ENCODE results near the gene AKAP13. TPM values are rescaled to one million over a fixed set of nuclear protein-coding genes. Genes with fewer than 3 reads are reported as not detected.

Gene AKAP13
- total RNA-seq, 2 experiments from 2014 or later = 198 to 220 TPM

DNA sequence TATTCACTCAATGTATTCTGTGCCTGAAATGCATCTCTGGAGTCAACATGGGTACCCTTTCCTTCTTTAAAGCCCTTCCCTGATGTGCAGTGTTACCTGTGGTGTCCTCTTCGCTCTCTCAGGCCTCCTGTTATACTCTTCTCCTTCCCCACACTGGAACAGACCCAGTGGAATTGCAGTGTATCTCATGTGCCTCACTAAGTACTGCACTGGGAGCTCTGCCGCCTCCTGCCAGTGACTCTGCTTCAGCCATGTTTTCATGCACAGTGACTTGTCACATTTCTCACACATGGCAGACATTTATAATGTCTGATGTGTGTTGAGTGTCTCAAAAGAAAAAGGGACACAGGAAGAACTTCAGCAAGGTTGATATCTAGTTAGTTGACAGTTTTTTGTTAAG is 223.3 kb downstream of the AKAP13 start:
- POLR2A ChIA-PET = no interaction called here
- H3K4me3 Mint-ChIP-seq = no peak overlapping the region
- H3K9me3 Mint-ChIP-seq = no peaks in the 10 kb centered on the region
- DNase-seq (no peak), ATAC-seq (ENCODE audit: low read depth) (no peak)
- peaks cover 22% of the 10 kb centered on the region for H3K4me1 Mint-ChIP-seq
- H3K36me3 Mint-ChIP-seq = peaks cover 26% of the 10 kb centered on the region
- no peaks in the 10 kb centered on the region for H3K27me3 Mint-ChIP-seq
- H3K27ac Mint-ChIP-seq = peak overlapping the region; percentile 24

DNA sequence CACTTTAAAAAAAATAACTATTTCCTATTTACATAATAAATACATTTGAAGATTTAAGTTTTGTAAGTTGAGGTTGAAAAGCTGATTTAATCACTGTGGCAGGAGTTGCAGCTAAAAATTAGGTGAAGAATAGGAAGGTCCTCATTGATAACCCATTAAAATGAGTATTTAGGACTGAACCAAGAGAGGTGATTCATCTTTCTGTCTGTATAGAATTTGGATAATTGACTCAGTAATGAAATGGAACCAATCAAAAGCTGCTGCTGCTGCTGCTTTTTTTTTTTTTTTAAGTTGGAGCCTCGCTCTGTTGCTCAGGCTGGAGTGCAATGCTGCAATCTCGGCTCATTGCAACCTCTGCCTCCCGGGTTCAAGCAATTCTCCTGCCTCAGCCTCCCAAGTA is 223.8 kb downstream of the AKAP13 start:
- no peaks in the 10 kb centered on the region for H3K9me3 Mint-ChIP-seq
- no peak overlapping the region for H3K4me3 Mint-ChIP-seq
- H3K36me3 Mint-ChIP-seq = peaks cover 26% of the 10 kb centered on the region
- DNase-seq (no peak), ATAC-seq (ENCODE audit: low read depth) (no peak)
- peaks cover 22% of the 10 kb centered on the region for H3K4me1 Mint-ChIP-seq
- no peak overlapping the region for H3K27ac Mint-ChIP-seq
- H3K27me3 Mint-ChIP-seq = no peaks in the 10 kb centered on the region
- POLR2A ChIA-PET = no interaction called here

- POLR2A ChIA-PET = interaction anchor here (0.5 to 1.0 kb wide), 2 partner anchors 12 to 287 kb away, joined by 3 read pairs; no protein-coding TSS in a partner anchor
- Mint-ChIP-seq H3K4me1 (peaks cover 21% of the 10 kb centered on the region), H3K4me3 (no peak overlapping the region)
Measured at GRCh38 chr15:85606738-85607137, 226.3 kb downstream of the AKAP13 start.

DNA sequence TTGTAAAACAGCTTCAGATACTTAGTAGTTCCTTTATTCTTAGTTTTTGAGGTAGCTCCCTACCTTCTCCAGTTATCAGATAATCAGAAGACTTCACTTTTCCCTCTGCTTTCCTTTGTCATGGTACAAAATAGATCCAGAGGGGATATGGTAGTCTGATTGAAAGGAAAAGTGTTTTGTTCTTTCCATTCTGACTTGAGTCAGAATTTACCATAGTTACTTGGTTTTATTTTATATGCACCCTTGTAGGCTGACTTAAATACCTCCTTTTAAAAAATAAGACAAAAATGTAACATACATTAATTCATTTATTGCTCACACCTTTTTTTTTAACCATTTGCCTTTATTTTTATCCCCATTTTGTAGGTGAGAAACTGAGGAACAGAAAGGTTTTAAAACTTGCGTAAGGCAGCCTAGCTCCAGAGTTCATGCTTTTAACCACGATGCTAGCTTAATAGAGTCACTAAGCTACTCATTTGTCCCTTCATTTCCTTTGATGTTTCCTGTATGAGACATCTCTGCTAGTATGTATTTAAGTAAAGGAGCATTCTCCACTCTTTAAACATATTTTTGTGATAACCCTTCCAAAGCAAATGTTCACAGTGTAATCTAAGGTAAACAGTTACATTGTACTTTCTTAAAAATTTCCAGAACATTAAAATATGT is 226.9 kb downstream of the AKAP13 start:
- POLR2A ChIA-PET = interaction anchor here (0.5 to 1.0 kb wide), 3 partner anchors 12 to 288 kb away, joined by 3 to 4 read pairs (median 3); no protein-coding TSS in a partner anchor
- Mint-ChIP-seq H3K4me3 (no peak overlapping the region), H3K27me3 (no peaks in the 10 kb centered on the region), H3K27ac (no peak overlapping the region), H3K9me3 (no peaks in the 10 kb centered on the region), H3K36me3 (peaks cover 18% of the 10 kb centered on the region), H3K4me1 (peaks cover 21% of the 10 kb centered on the region)
- DNase-seq (no peak), ATAC-seq (ENCODE audit: low read depth) (peak; percentile 52)

More at GRCh38 chr15:85606738-85607137, 226.3 kb downstream of the AKAP13 start:
- H3K9me3 Mint-ChIP-seq = no peaks in the 10 kb centered on the region
- peaks cover 20% of the 10 kb centered on the region for H3K36me3 Mint-ChIP-seq
- no peaks in the 10 kb centered on the region for H3K27me3 Mint-ChIP-seq
- no peak for DNase-seq
- ATAC-seq (ENCODE audit: low read depth) = no peak
- no peak overlapping the region for H3K27ac Mint-ChIP-seq

DNA sequence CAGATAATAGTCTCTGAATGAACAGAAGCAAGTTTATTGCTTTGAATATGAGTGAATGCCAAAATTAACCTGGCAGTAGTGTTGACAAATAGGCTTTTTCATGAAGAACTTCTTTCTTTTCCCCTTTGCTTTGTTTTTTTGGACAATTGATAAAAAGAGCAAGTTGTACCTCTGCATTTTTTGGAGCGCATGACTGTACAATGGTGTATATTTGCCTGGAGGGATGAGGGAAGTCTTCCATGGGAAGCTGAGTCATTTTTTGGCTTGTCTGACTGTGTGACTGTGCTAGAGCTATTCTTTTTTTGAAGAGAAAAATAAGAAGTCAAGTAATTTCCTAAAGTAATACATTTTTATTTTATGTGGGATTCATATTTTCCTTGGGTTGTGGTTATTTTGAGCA is 227.4 kb downstream of the AKAP13 start:
- ATAC-seq (ENCODE audit: low read depth) = no peak
- DNase-seq = no peak
- Mint-ChIP-seq H3K9me3 (no peaks in the 10 kb centered on the region), H3K27me3 (no peaks in the 10 kb centered on the region), H3K27ac (no peak overlapping the region), H3K36me3 (peaks cover 15% of the 10 kb centered on the region), H3K4me3 (no peak overlapping the region), H3K4me1 (peaks cover 18% of the 10 kb centered on the region)
- POLR2A ChIA-PET = interaction anchor here (0.5 kb wide), 1 partner anchor 47 kb away, joined by 4 read pairs; no protein-coding TSS in a partner anchor

DNA sequence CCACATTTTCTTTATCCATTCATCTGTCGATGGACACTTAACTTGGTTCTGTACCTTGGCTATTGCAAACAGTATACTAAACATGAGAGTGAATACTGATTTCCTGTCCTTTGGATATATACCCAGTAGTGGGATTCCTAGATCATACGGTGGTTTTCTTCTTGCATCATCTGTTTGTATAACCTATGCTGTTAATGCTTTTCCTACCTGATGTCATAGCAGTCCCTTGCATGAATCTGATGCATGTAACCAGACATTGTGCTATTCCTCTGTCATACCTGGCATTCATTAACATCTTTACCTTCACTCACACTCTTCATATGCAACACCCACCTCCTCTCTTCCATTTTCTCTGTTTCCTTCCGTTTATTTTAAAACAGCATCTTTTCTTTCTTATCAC is 229.1 kb downstream of the AKAP13 start:
- no peak for ATAC-seq (ENCODE audit: low read depth)
- POLR2A ChIA-PET = no interaction called here
- no peaks in the 10 kb centered on the region for H3K27me3 Mint-ChIP-seq
- H3K9me3 Mint-ChIP-seq = no peaks in the 10 kb centered on the region
- H3K4me1 Mint-ChIP-seq = peaks cover 17% of the 10 kb centered on the region
- no peak overlapping the region for H3K27ac Mint-ChIP-seq
- DNase-seq = no peak
- H3K4me3 Mint-ChIP-seq = no peak overlapping the region
- H3K36me3 Mint-ChIP-seq = peaks cover 8% of the 10 kb centered on the region

- Mint-ChIP-seq H3K27me3 (no peaks in the 10 kb centered on the region), H3K4me1 (peaks cover 20% of the 10 kb centered on the region), H3K4me3 (no peak overlapping the region), H3K36me3 (peaks cover 9% of the 10 kb centered on the region), H3K27ac (no peak overlapping the region), H3K9me3 (no peaks in the 10 kb centered on the region)
- POLR2A ChIA-PET = no interaction called here
- no peak for DNase-seq
- no peak for ATAC-seq (ENCODE audit: low read depth)
Measured at GRCh38 chr15:85611361-85611760, 231.0 kb downstream of the AKAP13 start.

DNA sequence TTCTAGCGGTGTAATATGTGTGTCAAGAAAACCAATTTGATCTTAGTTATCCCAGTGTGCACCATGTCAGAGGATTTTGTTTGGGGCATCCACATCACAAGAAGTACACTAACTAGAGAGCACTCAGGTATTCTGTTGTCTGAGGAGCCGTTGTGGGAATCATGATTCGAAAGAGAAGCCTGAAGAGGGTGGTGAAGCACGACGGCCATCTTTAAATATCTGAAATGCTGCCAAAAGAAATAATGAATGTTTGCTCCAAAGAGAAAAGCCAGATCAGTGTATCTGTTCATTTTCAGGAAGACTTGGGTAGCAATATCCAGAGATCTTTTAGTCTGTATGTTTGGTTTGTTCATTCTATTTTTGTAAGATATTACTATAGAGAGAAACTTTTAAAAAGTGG is 233.7 kb downstream of the AKAP13 start:
- no peaks in the 10 kb centered on the region for H3K9me3 Mint-ChIP-seq
- peaks cover 4% of the 10 kb centered on the region for H3K36me3 Mint-ChIP-seq
- H3K4me3 Mint-ChIP-seq = no peak overlapping the region
- ATAC-seq (ENCODE audit: low read depth) = no peak
- H3K4me1 Mint-ChIP-seq = peaks cover 8% of the 10 kb centered on the region
- DNase-seq = no peak
- no peak overlapping the region for H3K27ac Mint-ChIP-seq
- no peaks in the 10 kb centered on the region for H3K27me3 Mint-ChIP-seq
- POLR2A ChIA-PET = no interaction called here

GRCh38 chr15:85615930-85616329 is 235.5 kb downstream of the AKAP13 start:
- Mint-ChIP-seq H3K9me3 (no peaks in the 10 kb centered on the region), H3K36me3 (peaks cover 4% of the 10 kb centered on the region), H3K4me3 (no peak overlapping the region), H3K4me1 (peaks cover 8% of the 10 kb centered on the region), H3K27me3 (no peaks in the 10 kb centered on the region), H3K27ac (no peak overlapping the region)
- POLR2A ChIA-PET = interaction anchor here (1.1 kb wide), 1 partner anchor 35 kb away, joined by 3 read pairs; no protein-coding TSS in a partner anchor
- no peak for DNase-seq
- peak; percentile 38 for ATAC-seq (ENCODE audit: low read depth)

- DNase-seq (no peak), ATAC-seq (ENCODE audit: low read depth) (no peak)
- Mint-ChIP-seq H3K27ac (no peak overlapping the region), H3K4me3 (no peak overlapping the region), H3K4me1 (peaks cover 8% of the 10 kb centered on the region), H3K27me3 (no peaks in the 10 kb centered on the region), H3K36me3 (peaks cover 4% of the 10 kb centered on the region), H3K9me3 (no peaks in the 10 kb centered on the region)
- POLR2A ChIA-PET = no interaction called here
Measured at GRCh38 chr15:85616549-85617110, 236.2 kb downstream of the AKAP13 start.

DNA sequence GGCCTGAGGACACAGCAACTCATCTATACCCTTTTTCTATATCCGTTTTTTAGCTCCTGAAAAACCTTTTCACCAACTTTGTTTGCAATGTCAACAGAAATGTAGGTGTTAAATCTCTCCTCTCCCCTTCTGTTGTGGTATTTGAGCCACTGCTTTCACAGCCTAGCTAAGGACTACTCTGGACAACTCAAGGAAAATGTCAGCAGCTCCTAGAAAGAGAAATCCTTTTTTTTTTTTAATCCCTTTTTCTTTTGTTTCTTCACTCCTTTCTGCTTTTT is 237.8 kb downstream of the AKAP13 start:
- Mint-ChIP-seq H3K27ac (no peak overlapping the region), H3K27me3 (no peaks in the 10 kb centered on the region), H3K9me3 (no peaks in the 10 kb centered on the region), H3K4me1 (peaks cover 16% of the 10 kb centered on the region), H3K36me3 (peaks cover 6% of the 10 kb centered on the region), H3K4me3 (no peak overlapping the region)
- no peak for DNase-seq
- POLR2A ChIA-PET = interaction anchor here (1.6 to 2.8 kb wide), 2 partner anchors 21 to 72 kb away, joined by 4 to 14 read pairs; no protein-coding TSS in a partner anchor
- ATAC-seq (ENCODE audit: low read depth) = no peak

DNA sequence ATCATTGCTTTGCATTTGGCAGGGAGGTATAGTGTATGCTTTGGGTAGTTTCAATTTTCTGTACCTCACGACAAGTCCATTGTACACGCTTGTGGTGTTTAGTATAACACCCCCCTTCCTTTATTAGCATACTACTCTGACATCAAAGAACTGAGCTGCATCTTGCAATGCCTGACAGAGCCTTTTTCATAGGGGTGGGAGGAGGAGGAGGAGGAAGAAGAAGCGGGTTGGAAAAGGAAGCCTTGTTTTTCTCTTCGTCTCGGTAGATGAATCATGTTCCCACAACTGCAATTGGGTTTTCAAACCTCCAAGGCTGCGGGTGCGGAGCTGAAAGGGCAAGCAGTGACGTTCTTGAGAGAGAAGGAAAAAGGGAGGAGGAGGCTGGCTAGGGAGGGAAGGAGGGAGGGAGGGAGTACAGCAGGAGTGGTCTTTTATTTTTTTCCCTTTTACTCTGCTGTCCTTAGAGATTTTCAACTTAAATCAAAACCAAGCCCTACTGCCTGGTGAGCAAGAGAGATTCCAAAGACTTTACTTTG is 238.6 kb downstream of the AKAP13 start:
- peak; percentile 34 for DNase-seq
- POLR2A ChIA-PET = interaction anchor here (1.0 to 2.8 kb wide), 3 partner anchors 12 to 71 kb away, joined by 3 to 14 read pairs (median 4); no protein-coding TSS in a partner anchor
- Mint-ChIP-seq H3K36me3 (peaks cover 6% of the 10 kb centered on the region), H3K9me3 (no peaks in the 10 kb centered on the region), H3K27ac (no peak overlapping the region), H3K27me3 (no peaks in the 10 kb centered on the region), H3K4me1 (peaks cover 24% of the 10 kb centered on the region), H3K4me3 (no peak overlapping the region)
- ATAC-seq (ENCODE audit: low read depth) = peak; percentile 85

- ATAC-seq (ENCODE audit: low read depth) (no peak), DNase-seq (no peak)
- Mint-ChIP-seq H3K4me3 (no peak overlapping the region), H3K4me1 (peaks cover 33% of the 10 kb centered on the region), H3K27ac (no peak overlapping the region), H3K36me3 (peaks cover 6% of the 10 kb centered on the region), H3K27me3 (no peaks in the 10 kb centered on the region), H3K9me3 (no peaks in the 10 kb centered on the region)
- POLR2A ChIA-PET = interaction anchor here (2.8 kb wide), 1 partner anchor 70 kb away, joined by 14 read pairs; no protein-coding TSS in a partner anchor
Measured at GRCh38 chr15:85619992-85620689, 239.7 kb downstream of the AKAP13 start.
